ENCODE measurements around the gene KCNMA1. TPM values are rescaled to one million over a fixed set of nuclear protein-coding genes. Genes with fewer than 3 reads are reported as not detected.

Gene KCNMA1
- total and polyA plus RNA-seq, 9 of the 15 experiments (the other 6 are each of a cell fraction or from before 2014, with no cell fraction given), result 0.01 to 0.95 (median 0.15) TPM; not detected in 4

DNA sequence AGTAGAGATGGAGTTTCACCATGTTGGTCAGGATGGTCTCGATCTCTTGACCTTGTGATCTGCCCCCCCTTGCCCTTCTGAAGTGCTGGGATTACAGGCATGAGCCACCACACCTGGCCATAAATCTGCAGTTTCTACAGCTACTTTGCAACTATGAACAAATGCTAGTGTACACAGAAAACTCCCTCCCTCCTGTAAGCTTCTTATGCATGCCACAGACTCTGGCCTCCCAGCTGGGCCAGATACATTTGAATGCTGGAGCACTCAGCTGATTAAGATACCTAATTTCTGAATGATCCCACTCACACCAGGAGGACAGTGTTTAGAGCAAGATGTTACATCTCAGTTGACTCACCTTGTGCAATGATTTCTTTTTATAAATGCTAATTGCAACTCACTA is 486.2 kb downstream of the KCNMA1 start (continued):
- TF ChIP-seq PATZ1 (CRISPR knock-in tag; IDR thresholded peaks at IDR 0.05; ENCODE audit: borderline replicate concordance) (no peak), ZNF282 (CRISPR knock-in tag; IDR thresholded peaks at IDR 0.05) (no peak)
- TF ChIP-seq, protein P1, sequence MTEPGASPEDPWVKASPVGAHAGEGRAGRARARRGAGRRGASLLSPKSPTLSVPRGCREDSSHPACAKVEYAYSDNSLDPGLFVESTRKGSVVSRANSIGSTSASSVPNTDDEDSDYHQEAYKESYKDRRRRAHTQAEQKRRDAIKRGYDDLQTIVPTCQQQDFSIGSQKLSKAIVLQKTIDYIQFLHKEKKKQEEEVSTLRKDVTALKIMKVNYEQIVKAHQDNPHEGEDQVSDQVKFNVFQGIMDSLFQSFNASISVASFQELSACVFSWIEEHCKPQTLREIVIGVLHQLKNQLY (CRISPR knock-in tag; conservative IDR thresholded peaks at IDR 0.05), result no peak

GRCh38 chr10:77149706-77150105 is 487.9 kb downstream of the KCNMA1 start:
- Histone ChIP-seq H3K4me2 (ENCODE audit: insufficient read depth, low read length) (no peak overlapping the region), H2AFZ (ENCODE audit: low read depth, low read length) (no peak overlapping the region), H3K9ac (ENCODE audit: insufficient read depth in 1 of 2, low read depth in 2 of 2, low read length in 2 of 2) (no peak overlapping the region), H3K79me2 (ENCODE audit: control insufficient read depth, insufficient read depth, low read length) (no peaks in the 10 kb centered on the region), H4K20me1 (replicated peaks; ENCODE audit: control insufficient read depth, insufficient read depth, low read length) (no peaks in the 10 kb centered on the region), H3K27ac (ENCODE audit: extremely low read depth, low read depth, low read length) (no peak overlapping the region), H3K9me1 (ENCODE audit: control insufficient read depth, insufficient read depth, low read length) (no peaks in the 10 kb centered on the region), H3K36me3 (ENCODE audit: control insufficient read depth, insufficient read depth, low read length) (no peaks in the 10 kb centered on the region), H3K4me3 (no peak overlapping the region), H3K4me1 (replicated peaks in 1 of 2; ENCODE audit: control insufficient read depth in 2 of 2, insufficient read depth in 2 of 2, low read length in 2 of 2) (no peaks in the 10 kb centered on the region), H3K27me3 (ENCODE audit: control insufficient read depth in 2 of 2, insufficient read depth in 2 of 2, low read length in 2 of 2) (peaks cover 2 to 4% of the 10 kb centered on the region in 2 experiments; a peak in 1 of 5 replicates), H3K9me3 (replicated peaks; ENCODE audit: control insufficient read depth, insufficient read depth, low read depth, low read length) (no peaks in the 10 kb centered on the region)
- ChIA-PET CTCF (ENCODE audit: low intra/inter-chr PET ratio) (no interaction called here), POLR2A (no interaction called here)
- ATAC-seq, result no peak
- TF ChIP-seq, protein P2, sequence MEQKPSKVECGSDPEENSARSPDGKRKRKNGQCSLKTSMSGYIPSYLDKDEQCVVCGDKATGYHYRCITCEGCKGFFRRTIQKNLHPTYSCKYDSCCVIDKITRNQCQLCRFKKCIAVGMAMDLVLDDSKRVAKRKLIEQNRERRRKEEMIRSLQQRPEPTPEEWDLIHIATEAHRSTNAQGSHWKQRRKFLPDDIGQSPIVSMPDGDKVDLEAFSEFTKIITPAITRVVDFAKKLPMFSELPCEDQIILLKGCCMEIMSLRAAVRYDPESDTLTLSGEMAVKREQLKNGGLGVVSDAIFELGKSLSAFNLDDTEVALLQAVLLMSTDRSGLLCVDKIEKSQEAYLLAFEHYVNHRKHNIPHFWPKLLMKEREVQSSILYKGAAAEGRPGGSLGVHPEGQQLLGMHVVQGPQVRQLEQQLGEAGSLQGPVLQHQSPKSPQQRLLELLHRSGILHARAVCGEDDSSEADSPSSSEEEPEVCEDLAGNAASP (IDR thresholded peaks at IDR 0.05), result no peak
- no peak for TF ChIP-seq ESRRA (IDR thresholded peaks at IDR 0.05; ENCODE audit: borderline replicate concordance, low read depth)
- no peak for TF ChIP-seq SMARCE1 (IDR thresholded peaks at IDR 0.05)
- in situ Hi-C loops (cut with MboI) (no loop called here), intact Hi-C loops (cut with micrococcal nuclease) (no loop called here)
- no peak for FAIRE-seq
- DNase-seq (ENCODE audit: extremely low read depth in 1 of 4, low spot score in 3 of 4), result no peak
- 0% methylated on average over 2 of the region's 2 CpGs for WGBS (ENCODE audit: insufficient coverage, low coverage, missing lambda C conversion rate)
- BruUV-seq (replicated peaks), result no TSS peak
